H1 (cell line): Measurements from ENCODE around the gene BEND4. TPM values are rescaled to one million over a fixed set of nuclear protein-coding genes. Genes with fewer than 3 reads are reported as not detected.

ENCODE experiments used
- CTCF ChIA-PET: fragments of 300-600 bp; sonication (Branson Sonifier 250); formaldehyde crosslinking; loops from one replicate; lab custom pipeline; 2021; ENCODE audit not compliant: partially characterized antibody; lab: Charles Lee
- POLR2A ChIA-PET: fragments of 300-600 bp; sonication (Branson Sonifier 250); formaldehyde crosslinking; loops from one replicate; lab custom pipeline; 2021; ENCODE audit warnings: inconsistent platforms; ENCODE audit not compliant: partially characterized antibody; lab: Charles Lee
- DNase-seq, 2 experiments: peaks; one replicate each; pipeline versions ENCODE4 v3.0.0 to v3.0.0-alpha.2; 2010 to 2022; ENCODE audit warnings: low spot score in 2 of 2, low read depth in 1 of 2, mixed read lengths in 1 of 2
- FAIRE-seq: peaks from 2 replicates; lab custom pipeline; 2011; peaks lifted over from hg19 to GRCh38; lab: Jason Lieb, UNC
- H2AFZ ChIP-seq: 2 replicates; pipeline ENCODE4 v1.8.1; 2012; ENCODE audit warnings: low read length, inconsistent platforms
- H2AK5ac ChIP-seq: 2 replicates; pipeline ENCODE4 v1.6.1; 2013; ENCODE audit warnings: low read depth, low read length
- H2BK120ac ChIP-seq: replicated peaks from 2 replicates; pipeline ENCODE3; 2013; ENCODE audit warnings: low read depth, low read length, inconsistent platforms
- H2BK12ac ChIP-seq: 2 replicates; pipeline ENCODE4 v1.6.1; 2013; ENCODE audit warnings: low read depth, low read length
- H2BK15ac ChIP-seq: 2 replicates; pipeline ENCODE4 v1.6.1; 2013; ENCODE audit warnings: low read length
- H2BK20ac ChIP-seq: 2 replicates; pipeline ENCODE4 v1.6.1; 2013; ENCODE audit warnings: low read length
- H2BK5ac ChIP-seq: 2 replicates; pipeline ENCODE4 v1.6.1; 2013; ENCODE audit warnings: low read depth, low read length
- H3K14ac ChIP-seq: 2 replicates; pipeline ENCODE4 v1.6.1; 2013; ENCODE audit warnings: inconsistent platforms; ENCODE audit not compliant: insufficient read length
- H3K18ac ChIP-seq: 2 replicates; pipeline ENCODE4 v1.6.1; 2013; ENCODE audit warnings: low read length; ENCODE audit errors: extremely low read depth
- H3K23ac ChIP-seq: 2 replicates; pipeline ENCODE4 v1.6.1; 2013; ENCODE audit warnings: inconsistent platforms; ENCODE audit not compliant: insufficient read length
- H3K23me2 ChIP-seq: 2 replicates; pipeline ENCODE4 v1.6.1; 2013; ENCODE audit warnings: low read depth, low read length
- H3K27ac ChIP-seq: 2 replicates; pipeline ENCODE4 v1.6.1; 2011; ENCODE audit warnings: low read depth, low read length, inconsistent platforms
- H3K27me3 ChIP-seq, 4 experiments: replicated peaks in 1 of 4; 1 replicate in 1 of 4; 2 replicates in 3 of 4; pipeline versions ENCODE4 v1.6.1 to v1.8.1; 2011 to 2013; ENCODE audit warnings: low read length in 3 of 4, mild to moderate bottlenecking in 3 of 4, inconsistent platforms in 2 of 4, mixed read lengths in 2 of 4, moderate library complexity in 1 of 4; ENCODE audit not compliant: control insufficient read depth in 3 of 4, insufficient read depth in 3 of 4; ENCODE audit errors: extremely low read depth in 1 of 4
- H3K36me3 ChIP-seq, 4 experiments: 2 replicates each; pipeline versions ENCODE4 v1.6.1 to v1.8.1; 2011 to 2013; ENCODE audit warnings: mild to moderate bottlenecking in 4 of 4, low read length in 3 of 4, moderate library complexity in 2 of 4, control low read depth in 1 of 4, inconsistent platforms in 1 of 4; ENCODE audit not compliant: insufficient read depth in 4 of 4, control insufficient read depth in 2 of 4
- H3K4ac ChIP-seq: replicated peaks from 2 replicates; pipeline ENCODE3; 2013; ENCODE audit warnings: low read length, low read depth, mixed read lengths, inconsistent platforms; ENCODE audit not compliant: insufficient read length
- H3K4me1 ChIP-seq, 4 experiments: replicated peaks in 1 of 4; 1 replicate in 1 of 4; 2 replicates in 3 of 4; pipeline versions ENCODE4 v1.6.1 to v1.8.1; 2011 to 2013; ENCODE audit warnings: low read length in 3 of 4, inconsistent platforms in 2 of 4, mixed read lengths in 1 of 4; ENCODE audit not compliant: insufficient read depth in 4 of 4, control insufficient read depth in 3 of 4
- H3K4me2 ChIP-seq, 2 experiments: 2 replicates each; pipeline versions ENCODE4 v1.6.1 to v1.8.1; 2011 to 2013; ENCODE audit warnings: low read depth in 2 of 2, low read length in 2 of 2, control low read depth in 1 of 2, inconsistent platforms in 1 of 2, mild to moderate bottlenecking in 1 of 2; ENCODE audit not compliant: insufficient read depth in 1 of 2
- H3K4me3 ChIP-seq, 4 experiments: fragments of 200-600, 300-600 bp in 1 of 4; sonication (generic), shearing (Covaris generic), sonication (Bioruptor Twin) in 1 of 4; 2 replicates each; pipeline versions ENCODE4 v1.5.1 to v1.8.1; 2011 to 2016; ENCODE audit warnings: low read length in 4 of 4, low read depth in 3 of 4, control low read depth in 2 of 4, inconsistent platforms in 2 of 4, mild to moderate bottlenecking in 2 of 4, mixed read lengths in 1 of 4, moderate library complexity in 1 of 4; ENCODE audit not compliant: insufficient read depth in 2 of 4; ENCODE audit errors: extremely low read depth in 1 of 4
- H3K56ac ChIP-seq: replicated peaks from 2 replicates; pipeline ENCODE3; 2013; ENCODE audit warnings: low read depth, mild to moderate bottlenecking, mixed read lengths, low read length, inconsistent platforms; ENCODE audit not compliant: insufficient read length
- H3K79me1 ChIP-seq: 2 replicates; pipeline ENCODE4 v1.6.1; 2013; ENCODE audit warnings: low read depth, low read length, control low read depth
- H3K79me2 ChIP-seq, 2 experiments: 2 replicates each; pipeline versions ENCODE4 v1.6.1 to v1.8.1; 2012 to 2013; ENCODE audit warnings: low read length in 2 of 2, mild to moderate bottlenecking in 2 of 2, inconsistent platforms in 1 of 2; ENCODE audit not compliant: insufficient read depth in 2 of 2, control insufficient read depth in 1 of 2
- H3K9ac ChIP-seq, 4 experiments: replicated peaks in 1 of 4; 1 replicate in 1 of 4; 2 replicates in 3 of 4; pipeline versions ENCODE4 v1.6.1 to v1.8.1; 2011 to 2013; ENCODE audit warnings: low read depth in 3 of 4, low read length in 3 of 4, control low read depth in 2 of 4, mild to moderate bottlenecking in 2 of 4, moderate library complexity in 2 of 4, inconsistent platforms in 1 of 4; ENCODE audit errors: extremely low read depth in 1 of 4
- H3K9me3 ChIP-seq, 2 experiments: 2 replicates each; pipeline versions ENCODE4 v1.6.1 to v1.8.1; 2012 to 2013; ENCODE audit warnings: mild to moderate bottlenecking in 2 of 2, moderate library complexity in 2 of 2, control low read depth in 1 of 2, inconsistent platforms in 1 of 2, low read depth in 1 of 2, low read length in 1 of 2, mixed read lengths in 1 of 2; ENCODE audit not compliant: insufficient read depth in 2 of 2
- H4K20me1 ChIP-seq, 2 experiments: replicated peaks in 1 of 2; 2 replicates each; pipeline versions ENCODE3 to v1.8.1; 2011 to 2013; ENCODE audit warnings: inconsistent platforms in 2 of 2, low read length in 2 of 2, mild to moderate bottlenecking in 1 of 2; ENCODE audit not compliant: insufficient read depth in 2 of 2, control insufficient read depth in 1 of 2
- H4K5ac ChIP-seq: 2 replicates; pipeline ENCODE4 v1.6.1; 2013; ENCODE audit warnings: low read length, low read depth, mixed read lengths, inconsistent platforms; ENCODE audit not compliant: insufficient read length
- H4K8ac ChIP-seq: 2 replicates; pipeline ENCODE4 v1.8.0; 2013; ENCODE audit warnings: mild to moderate bottlenecking, moderate library complexity, low read length, inconsistent platforms; ENCODE audit not compliant: insufficient read depth; ENCODE audit errors: extremely low read depth
- H4K91ac ChIP-seq: replicated peaks from 2 replicates; pipeline ENCODE3; 2013; ENCODE audit warnings: low read length, mixed read lengths, inconsistent platforms; ENCODE audit not compliant: insufficient read length
- CREB1 ChIP-seq: IDR thresholded peaks from 2 replicates; pipeline ENCODE4 v1.6.1; 2012; ENCODE audit warnings: inconsistent platforms
- HDAC2 ChIP-seq, 2 experiments: fragments of 300-600 bp in 1 of 2; sonication (generic) in 1 of 2; IDR thresholded peaks; 2 replicates each; pipeline ENCODE4 v1.6.1; 2011 to 2012; ENCODE audit warnings: low read depth in 2 of 2, low read length in 2 of 2, mild to moderate bottlenecking in 2 of 2, moderate library complexity in 2 of 2, borderline replicate concordance in 1 of 2, inconsistent platforms in 1 of 2
- JUND ChIP-seq: IDR thresholded peaks from 2 replicates; pipeline ENCODE4 v1.6.1; 2011; ENCODE audit warnings: mild to moderate bottlenecking, improper control_type of control experiment, low read length
- POLR2A ChIP-seq, 2 experiments: IDR thresholded peaks; 1 replicate in 1 of 2; 2 replicates in 1 of 2; pipeline ENCODE4 v1.6.1; 2011; ENCODE audit warnings: low read depth in 2 of 2, low read length in 2 of 2, mild to moderate bottlenecking in 2 of 2; ENCODE audit errors: control extremely low read depth in 1 of 2
- SUZ12 ChIP-seq: fragments of 200-600 bp; sonication (generic); IDR thresholded peaks from 2 replicates; pipeline ENCODE4 v1.6.1; 2012; ENCODE audit warnings: mild to moderate bottlenecking, inconsistent platforms, low read length, moderate library complexity, mixed read lengths
- TCF12 ChIP-seq: IDR thresholded peaks from 2 replicates; pipeline ENCODE4 v1.6.1; 2011; ENCODE audit warnings: low read depth, mild to moderate bottlenecking, low read length
- WGBS, 2 experiments: shearing (Covaris generic) in 1 of 2; methylation state at CpG; one replicate each; pipeline versions ENCODE4 v1.1.6 to v1.1.7; 2013 to 2015; ENCODE audit warnings: low lambda C conversion rate in 2 of 2, mixed read lengths in 2 of 2, inconsistent platforms in 1 of 2, low coverage in 1 of 2, missing lambda C conversion rate in 1 of 2; ENCODE audit not compliant: insufficient replicate concordance in 2 of 2, insufficient coverage in 1 of 2, insufficient read length in 1 of 2; ENCODE audit errors: extremely low coverage in 1 of 2, missing lambda C conversion rate in 1 of 2; 5-methylcytosine and 5-hydroxymethylcytosine counted together
- polyA plus RNA-seq, 7 experiments: library from polyadenylated mRNA; depleted of rRNA in 3 of 7; stranded (reverse) in 5 of 7; unstranded in 2 of 7; fragments of >200 nt in 5 of 7; fragments of 200-250 nt in 2 of 7; gene quantifications; 1 replicate in 5 of 7; 2 replicates in 1 of 7; 4 replicates in 1 of 7; pipeline versions ENCODE4 v1.2.1 to v1.2.3, GENCODE V29; 2011 to 2013; ENCODE audit warnings: missing spikeins in 2 of 7, mixed read lengths in 2 of 7
- total RNA-seq: library from RNA; stranded (reverse); fragmentation: NEBNext Ultra II Directional; extraction: Animal tissue kit (Norgen Biotek cat#: 25700); gene quantifications from 2 replicates; pipeline ENCODE4 v1.2.1, GENCODE V29; 2021

Gene BEND4
- total and polyA plus RNA-seq, 2 of the 8 experiments (the other 6 are each of a cell fraction or from before 2014, with no cell fraction given) = 12.2 to 45.4 TPM

- H3K27ac ChIP-seq = no peak overlapping the region
- no peak overlapping the region for H2BK15ac ChIP-seq
- no peaks in the 10 kb centered on the region for H4K20me1 ChIP-seq
- no peak overlapping the region for H3K56ac ChIP-seq
- no peak for DNase-seq
- CTCF ChIA-PET = no interaction called here
- H2BK20ac ChIP-seq = no peak overlapping the region
- no peak overlapping the region for H2BK5ac ChIP-seq
- no peaks in the 10 kb centered on the region for H3K23me2 ChIP-seq
- H3K9ac ChIP-seq = no peak overlapping the region
- no peak overlapping the region for H3K18ac ChIP-seq
- no peak overlapping the region for H3K14ac ChIP-seq
- POLR2A ChIA-PET = interaction anchor here (0.8 kb wide), 1 partner anchor 13 kb away, joined by 4 read pairs; no protein-coding TSS in a partner anchor
- H3K79me2 ChIP-seq = no peaks in the 10 kb centered on the region
- no peak overlapping the region for H2AK5ac ChIP-seq
- WGBS, 2 experiments = 93% methylated on average over 1 of the region's 1 CpG; no CpG with 5 or more reads in 1 of the 2 experiments
- H2BK12ac ChIP-seq = no peak overlapping the region
- no peak overlapping the region for H3K4me3 ChIP-seq
- no peaks in the 10 kb centered on the region for H3K4me1 ChIP-seq
- H3K9me3 ChIP-seq = no peaks in the 10 kb centered on the region
- TF ChIP-seq JUND = no peak
- TF ChIP-seq SUZ12 = no peak
- no peak for TF ChIP-seq POLR2A (IDR thresholded peaks at IDR 0.05; ENCODE audit: control extremely low read depth in 1 of 2, low read depth in 2 of 2, low read length in 2 of 2)
- no peak for TF ChIP-seq CREB1
- no peak for TF ChIP-seq HDAC2 (IDR thresholded peaks at IDR 0.05; ENCODE audit: borderline replicate concordance in 1 of 2, low read depth in 2 of 2, low read length in 2 of 2)
- TF ChIP-seq TCF12 = no peak
- H2AFZ ChIP-seq = no peak overlapping the region
- H3K4me2 ChIP-seq = no peak overlapping the region
- H4K5ac ChIP-seq = no peak overlapping the region
- H4K8ac ChIP-seq = no peak overlapping the region
- no peak for FAIRE-seq
- peaks cover 0 to 5% (median 2%) of the 10 kb centered on the region in 4 experiments; a peak in 2 of 8 replicates for H3K36me3 ChIP-seq
- no peak overlapping the region for H4K91ac ChIP-seq
- H3K4ac ChIP-seq = no peak overlapping the region
- H3K23ac ChIP-seq = no peak overlapping the region
- no peaks in the 10 kb centered on the region for H3K27me3 ChIP-seq
- H3K79me1 ChIP-seq = no peaks in the 10 kb centered on the region
- no peak overlapping the region for H2BK120ac ChIP-seq
These were observed 78.2 kb downstream of the BEND4 start for GRCh38 chr4:42074294-42074693.
